Muscle layer of colon (tissue), 2 donors: ENCODE data around the gene DNAAF5.

Experiments
- H3K27ac ChIP-seq: one replicate; pipeline ENCODE4 v1.7.0; 2013; ENCODE audit warnings: low read depth, mild to moderate bottlenecking, low read length, moderate library complexity
- H3K27me3 ChIP-seq, 2 donors: one replicate each; pipeline ENCODE4 v1.7.0; 2013; ENCODE audit warnings: low read length in 2 of 2, mild to moderate bottlenecking in 2 of 2; ENCODE audit not compliant: insufficient read depth in 2 of 2, control insufficient read depth in 1 of 2
- H3K36me3 ChIP-seq: one replicate; pipeline ENCODE4 v1.7.0; 2013; ENCODE audit warnings: mild to moderate bottlenecking, low read length; ENCODE audit not compliant: insufficient read depth
- H3K4me1 ChIP-seq: one replicate; pipeline ENCODE4 v1.7.0; 2013; ENCODE audit warnings: mild to moderate bottlenecking, low read length; ENCODE audit not compliant: insufficient read depth
- H3K4me3 ChIP-seq, 2 donors: one replicate each; pipeline ENCODE4 v1.7.0; 2013; ENCODE audit warnings: low read length in 2 of 2, low read depth in 1 of 2, mild to moderate bottlenecking in 1 of 2, moderate library complexity in 1 of 2
- H3K9ac ChIP-seq: one replicate; pipeline ENCODE4 v1.7.0; 2013; ENCODE audit warnings: low read length
- H3K9me3 ChIP-seq: one replicate; pipeline ENCODE4 v1.7.0; 2013; ENCODE audit warnings: mild to moderate bottlenecking, low read length
- donor health status: abdominal sarcoma.
- donor health status: Adenocarcinoma of cecum.

Gene DNAAF5

DNA sequence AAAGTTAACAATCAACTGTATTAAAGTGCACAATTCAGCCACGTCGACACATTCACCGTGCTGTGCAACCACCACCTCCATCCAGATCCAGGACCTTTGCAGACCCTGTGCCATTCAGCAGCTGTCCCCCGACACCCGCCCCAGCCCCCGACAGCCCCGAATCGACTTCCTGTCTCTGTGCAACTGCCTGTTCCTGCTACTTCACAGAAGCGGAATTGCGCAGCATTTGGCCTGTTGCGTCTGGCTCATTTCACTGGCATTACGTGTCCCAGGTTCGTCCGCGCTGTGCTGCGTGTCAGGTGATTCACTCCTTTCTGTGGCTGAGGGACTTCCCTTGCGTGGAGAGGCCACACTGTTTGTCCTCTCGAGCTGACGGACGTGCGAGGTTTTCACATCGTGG is 33.2 kb upstream of the DNAAF5 start:
- Histone ChIP-seq H3K9ac (no peak overlapping the region), H3K27ac (no peak overlapping the region), H3K9me3 (no peaks in the 10 kb centered on the region), H3K4me1 (no peaks in the 10 kb centered on the region), H3K27me3 (no peaks in the 10 kb centered on the region), H3K36me3 (no peaks in the 10 kb centered on the region), H3K4me3 (no peak overlapping the region)

DNA sequence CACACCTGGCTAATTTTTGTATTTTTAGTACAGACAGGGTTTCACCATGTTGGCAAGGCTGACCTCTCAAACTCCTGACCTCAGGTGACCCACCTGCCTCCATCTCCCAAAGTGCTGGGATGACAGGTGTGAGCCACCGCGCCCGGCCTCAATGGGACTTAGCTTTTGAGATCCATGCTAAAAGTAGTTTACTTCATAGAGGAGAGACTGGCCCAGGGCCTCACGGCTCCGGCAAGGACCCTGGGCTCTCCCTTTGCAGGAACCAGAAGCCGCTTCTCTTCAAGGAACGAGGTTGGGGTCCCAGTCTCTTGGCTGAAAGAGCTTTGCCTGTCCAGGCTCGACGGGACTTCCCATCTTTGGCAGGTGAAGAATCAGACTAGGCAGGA is 30.1 kb upstream of the DNAAF5 start:
- Histone ChIP-seq H3K4me1 (no peaks in the 10 kb centered on the region), H3K27ac (no peak overlapping the region), H3K9me3 (no peaks in the 10 kb centered on the region), H3K27me3 (no peaks in the 10 kb centered on the region), H3K9ac (no peak overlapping the region), H3K4me3 (no peak overlapping the region), H3K36me3 (no peaks in the 10 kb centered on the region)

DNA sequence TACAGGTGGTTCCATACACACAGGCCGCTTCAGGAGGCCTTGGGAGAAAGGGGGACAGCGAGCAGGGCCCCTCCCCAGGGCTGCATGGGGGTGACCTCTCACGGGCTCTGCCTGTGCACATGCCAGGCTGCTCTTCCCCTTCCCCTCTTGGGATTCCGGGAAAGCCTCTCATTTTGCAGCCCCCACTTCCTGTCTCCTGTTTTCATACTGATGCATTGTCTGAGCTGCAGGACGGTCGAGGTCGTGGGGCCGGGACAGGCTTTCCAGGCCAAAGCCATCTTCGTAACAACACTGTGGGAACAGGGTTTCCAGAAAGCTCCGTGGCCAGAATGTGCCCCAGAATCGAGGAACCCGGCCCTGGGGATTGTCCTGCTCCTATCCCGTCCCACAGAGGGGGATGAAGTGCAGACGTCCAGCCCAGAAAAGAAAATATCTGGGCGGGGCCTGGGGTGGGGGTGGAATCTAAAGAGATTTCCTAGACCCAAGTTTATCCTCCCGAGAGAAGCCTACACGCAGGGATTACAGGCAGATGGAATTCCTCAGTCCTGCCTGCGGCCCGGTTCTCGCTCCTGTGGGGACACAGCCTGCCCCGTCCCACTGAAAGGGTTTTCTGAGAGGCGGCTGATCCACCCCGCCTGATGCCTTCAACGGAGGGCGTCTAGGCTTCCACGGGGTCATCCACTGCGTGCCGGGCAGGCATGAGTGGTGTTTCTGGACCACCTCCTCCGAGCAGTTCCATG is 29.5 kb upstream of the DNAAF5 start:
- Histone ChIP-seq H3K9me3 (no peaks in the 10 kb centered on the region), H3K27ac (no peak overlapping the region), H3K27me3 (no peaks in the 10 kb centered on the region), H3K4me3 (no peak overlapping the region), H3K9ac (no peak overlapping the region), H3K36me3 (no peaks in the 10 kb centered on the region), H3K4me1 (no peaks in the 10 kb centered on the region)

DNA sequence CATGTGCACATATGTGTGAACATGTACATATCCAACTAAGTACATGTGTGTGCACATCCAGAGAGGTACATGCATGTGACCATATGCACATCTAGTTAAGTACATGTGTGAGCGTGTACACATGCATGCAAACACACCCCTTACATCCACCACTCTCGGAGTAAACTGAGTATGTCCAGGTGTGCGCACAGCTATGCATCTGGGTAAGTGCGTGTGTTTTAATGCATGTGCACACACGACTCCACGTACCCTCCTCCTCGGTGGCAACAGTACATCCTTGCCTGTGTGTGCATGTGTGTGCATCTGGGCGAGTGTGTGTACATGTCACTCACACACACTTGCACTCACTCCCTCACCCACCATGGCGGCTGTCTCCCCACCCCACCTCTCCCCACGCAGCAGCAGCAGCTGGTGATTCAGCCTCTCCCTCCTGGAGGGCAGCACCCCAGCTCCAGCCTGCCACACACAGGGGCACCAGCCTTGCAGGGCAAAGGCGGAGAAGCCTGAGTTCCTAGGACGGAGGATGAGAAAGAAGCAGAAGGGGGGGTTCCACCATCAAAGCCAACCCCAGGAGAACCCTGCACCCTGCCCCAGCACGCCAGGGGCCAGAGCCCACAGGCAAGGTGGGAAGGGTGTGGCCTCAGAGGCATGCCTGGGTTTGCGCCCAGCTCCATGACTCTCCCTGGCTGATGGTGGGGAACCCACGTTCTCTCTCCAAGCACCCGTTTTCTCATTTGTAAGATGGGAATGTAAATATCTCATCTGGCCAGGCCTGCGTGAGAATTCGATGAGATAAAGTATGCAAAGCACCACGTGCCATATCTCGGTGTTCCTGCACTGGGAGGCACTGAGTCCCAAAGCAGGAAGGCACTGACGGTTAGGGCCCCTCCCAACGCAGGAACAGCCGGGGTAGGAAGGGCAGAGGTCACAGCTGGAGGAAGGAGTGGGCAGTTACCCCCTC is 27.7 kb upstream of the DNAAF5 start:
- H3K27me3 ChIP-seq = no peaks in the 10 kb centered on the region
- no peaks in the 10 kb centered on the region for H3K36me3 ChIP-seq
- H3K4me3 ChIP-seq = no peak overlapping the region
- H3K9me3 ChIP-seq = no peaks in the 10 kb centered on the region
- H3K27ac ChIP-seq = no peak overlapping the region
- no peaks in the 10 kb centered on the region for H3K4me1 ChIP-seq
- H3K9ac ChIP-seq = no peak overlapping the region

DNA sequence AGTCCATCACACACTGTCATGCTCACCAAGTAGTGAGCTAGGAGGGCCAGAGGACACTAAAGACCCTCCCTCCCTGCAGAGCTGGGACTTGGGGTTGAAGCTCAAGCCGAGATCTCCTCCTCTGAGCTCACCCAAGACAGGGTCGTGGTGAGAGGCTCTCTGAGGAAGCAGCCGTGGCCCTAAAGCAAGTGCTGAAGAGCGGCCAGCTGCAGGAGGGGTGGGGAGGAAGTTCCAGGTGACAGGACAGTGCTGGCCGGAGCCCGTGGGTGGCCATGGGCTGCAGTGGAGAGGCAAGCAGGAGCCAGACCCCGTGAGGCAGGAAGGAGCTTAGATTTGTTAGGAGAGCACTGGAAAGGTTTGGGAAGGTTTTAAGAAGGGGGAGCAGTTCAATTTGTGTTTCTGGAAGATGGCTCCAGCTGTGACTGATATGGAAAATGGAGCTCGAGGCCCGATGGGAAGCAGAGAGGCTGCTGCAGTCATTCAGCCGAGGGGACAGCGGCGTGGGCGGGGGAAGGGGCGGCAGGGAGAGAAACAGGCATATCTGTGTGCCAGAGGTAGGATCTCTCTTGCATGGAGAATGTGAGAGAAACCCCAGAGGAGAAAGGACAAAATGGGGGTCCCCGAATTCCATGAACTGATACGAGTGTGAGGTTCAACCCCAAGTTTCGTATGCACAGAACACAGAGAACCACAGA is 26.9 kb upstream of the DNAAF5 start:
- Histone ChIP-seq H3K4me3 (no peak overlapping the region), H3K27ac (no peak overlapping the region), H3K9me3 (no peaks in the 10 kb centered on the region), H3K9ac (no peak overlapping the region), H3K36me3 (no peaks in the 10 kb centered on the region), H3K4me1 (no peaks in the 10 kb centered on the region), H3K27me3 (no peaks in the 10 kb centered on the region)

DNA sequence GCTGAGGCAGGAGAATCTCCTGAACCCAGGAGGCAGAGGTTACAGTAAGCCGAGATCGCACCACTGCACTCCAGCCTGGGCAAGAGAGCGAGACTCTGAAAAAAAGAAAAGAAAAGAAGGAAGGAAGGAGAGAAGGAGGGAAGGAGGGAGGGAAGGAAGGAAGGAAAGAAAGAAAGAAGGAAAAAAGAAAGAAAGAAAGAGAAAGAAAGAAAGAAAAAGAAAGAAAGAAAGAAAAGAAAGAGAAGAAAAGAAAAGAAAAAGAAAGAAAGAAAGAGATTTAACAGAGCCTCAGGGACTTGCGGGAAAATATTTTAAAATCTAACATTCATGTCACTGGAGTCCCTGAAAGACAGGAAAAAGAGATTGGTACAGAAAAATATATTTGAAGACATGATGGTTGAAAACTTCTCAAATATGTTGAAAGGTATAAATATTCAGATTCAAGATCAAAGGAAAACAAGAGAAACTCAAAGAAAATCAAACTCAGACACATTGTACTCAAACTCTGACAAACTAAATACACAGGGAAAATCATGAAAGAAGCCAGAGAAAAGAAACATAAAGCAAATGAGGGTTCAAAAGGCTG is 25.3 kb upstream of the DNAAF5 start:
- H3K9me3 ChIP-seq = no peaks in the 10 kb centered on the region
- no peaks in the 10 kb centered on the region for H3K36me3 ChIP-seq
- H3K4me1 ChIP-seq = peaks cover 7% of the 10 kb centered on the region
- H3K9ac ChIP-seq = no peak overlapping the region
- H3K4me3 ChIP-seq = no peak overlapping the region
- no peaks in the 10 kb centered on the region for H3K27me3 ChIP-seq
- H3K27ac ChIP-seq = no peak overlapping the region

DNA sequence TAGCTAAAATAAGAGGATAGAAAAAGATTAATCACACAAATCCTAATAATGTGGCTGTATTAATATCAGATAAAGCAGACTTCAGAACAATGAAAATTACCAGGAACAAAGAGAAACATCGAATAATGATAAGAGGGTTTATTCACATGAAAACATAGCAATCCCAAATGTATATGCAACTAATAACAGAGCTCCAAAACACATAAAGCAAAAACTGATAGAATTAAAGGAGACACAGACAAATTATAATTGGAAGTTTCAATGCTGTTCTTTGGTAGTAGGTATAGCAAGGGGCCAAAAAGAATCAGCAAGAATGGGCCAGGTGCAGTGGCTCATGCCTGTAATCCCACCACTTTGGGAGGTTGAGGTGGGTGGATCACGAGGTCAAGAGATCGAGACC is 23.4 kb upstream of the DNAAF5 start:
- Histone ChIP-seq H3K4me3 (no peak overlapping the region), H3K9me3 (no peaks in the 10 kb centered on the region), H3K4me1 (peaks cover 7% of the 10 kb centered on the region), H3K9ac (no peak overlapping the region), H3K27ac (no peak overlapping the region), H3K36me3 (no peaks in the 10 kb centered on the region), H3K27me3 (no peaks in the 10 kb centered on the region)

DNA sequence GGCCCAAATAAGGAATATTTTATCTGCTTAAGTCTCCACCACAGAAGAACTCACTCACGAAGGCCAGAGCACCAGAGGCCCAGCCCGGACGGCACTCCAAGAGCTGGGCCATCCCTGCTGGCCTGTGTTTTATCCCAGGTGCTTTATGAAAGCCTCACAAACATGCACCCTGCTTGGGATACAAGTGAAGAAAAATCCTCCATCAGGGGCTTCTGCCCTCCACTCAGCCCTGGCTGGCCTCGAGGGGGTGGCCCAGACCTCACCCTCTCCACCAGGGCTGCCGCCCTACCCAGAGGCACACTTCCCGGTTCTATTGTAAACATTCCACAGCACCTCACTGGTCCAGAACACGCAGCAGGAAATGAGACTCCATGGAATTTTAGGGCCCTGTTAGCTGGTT is 19.8 kb upstream of the DNAAF5 start:
- no peak overlapping the region for H3K27ac ChIP-seq
- H3K36me3 ChIP-seq = no peaks in the 10 kb centered on the region
- H3K4me3 ChIP-seq = no peak overlapping the region
- H3K4me1 ChIP-seq = peaks cover 7% of the 10 kb centered on the region
- no peak overlapping the region for H3K9ac ChIP-seq
- no peaks in the 10 kb centered on the region for H3K9me3 ChIP-seq
- H3K27me3 ChIP-seq = no peaks in the 10 kb centered on the region

DNA sequence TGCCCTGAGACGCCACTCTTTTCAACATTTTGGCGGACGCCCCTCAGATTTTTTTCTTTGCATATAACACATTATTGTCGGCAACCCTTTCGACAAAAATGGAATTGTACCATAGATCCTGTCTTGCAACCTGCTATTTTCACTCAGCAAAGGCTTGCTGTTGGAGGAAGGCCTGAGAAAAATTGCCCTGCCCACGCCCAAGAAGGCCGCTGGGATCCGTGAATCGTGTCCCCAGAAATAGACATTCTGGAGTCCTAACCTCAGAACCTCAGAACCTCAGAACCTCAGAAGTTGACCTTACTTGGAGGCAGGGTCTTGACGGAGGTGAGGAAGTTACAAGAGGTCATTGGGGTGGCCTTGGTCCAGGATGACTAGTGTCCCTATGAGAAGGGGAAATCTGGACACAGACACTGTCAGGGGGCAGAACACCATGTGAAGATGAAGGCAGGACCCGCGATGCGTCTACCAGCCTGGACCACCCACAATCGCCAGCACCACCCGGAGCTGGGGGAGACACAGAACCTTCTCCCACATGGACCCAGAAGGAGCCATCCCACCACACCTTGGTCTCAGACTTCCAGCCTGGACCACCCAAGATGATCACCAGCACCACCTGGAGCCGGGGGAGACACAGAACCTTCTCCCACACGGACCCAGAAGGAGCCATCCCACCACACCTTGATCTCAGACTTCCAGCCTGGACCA is 19.1 kb upstream of the DNAAF5 start:
- H3K9ac ChIP-seq = no peak overlapping the region
- no peaks in the 10 kb centered on the region for H3K9me3 ChIP-seq
- no peaks in the 10 kb centered on the region for H3K27me3 ChIP-seq
- no peak overlapping the region for H3K4me3 ChIP-seq
- H3K36me3 ChIP-seq = no peaks in the 10 kb centered on the region
- peaks cover 7% of the 10 kb centered on the region for H3K4me1 ChIP-seq
- H3K27ac ChIP-seq = no peak overlapping the region

DNA sequence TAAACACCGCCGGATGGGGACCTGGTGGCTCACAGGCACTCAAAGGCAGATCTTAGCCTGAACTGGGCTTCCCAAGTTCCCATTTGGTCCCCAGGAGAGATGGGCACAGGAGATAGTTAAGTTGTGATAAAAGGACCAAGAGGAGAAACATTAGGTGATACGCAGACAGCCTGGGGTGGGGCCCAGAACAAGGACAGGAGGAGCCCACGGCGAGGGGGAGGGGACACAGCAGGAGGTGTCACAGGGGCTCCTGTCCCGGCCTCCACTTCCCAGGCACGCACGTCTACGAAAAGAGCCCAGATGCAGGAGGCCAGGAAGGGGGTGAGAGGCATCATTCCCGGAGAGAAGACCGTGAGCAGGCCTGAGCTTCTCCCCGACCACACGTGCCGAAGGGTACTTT is 16.3 kb upstream of the DNAAF5 start:
- no peaks in the 10 kb centered on the region for H3K9me3 ChIP-seq
- H3K4me3 ChIP-seq = no peak overlapping the region
- no peaks in the 10 kb centered on the region for H3K27me3 ChIP-seq
- H3K36me3 ChIP-seq = no peaks in the 10 kb centered on the region
- H3K4me1 ChIP-seq = peaks cover 5% of the 10 kb centered on the region
- no peak overlapping the region for H3K9ac ChIP-seq
- H3K27ac ChIP-seq = no peak overlapping the region
